H1 (cell line): ENCODE results near the gene AAMDC. TPM values are rescaled to one million over a fixed set of nuclear protein-coding genes. Genes with fewer than 3 reads are reported as not detected.

Experiments used
- CHD7 ChIP-seq: fragments of 300-600 bp; sonication (generic); IDR thresholded peaks from 2 replicates; pipeline ENCODE4 v1.7.1; 2012; ENCODE audit warnings: low read length, moderate library complexity, mild to moderate bottlenecking, inconsistent platforms; ENCODE audit not compliant: insufficient replicate concordance
- MAFK ChIP-seq: IDR thresholded peaks from 2 replicates; pipeline ENCODE4 v1.6.1; 2012; ENCODE audit warnings: low read depth, mild to moderate bottlenecking, improper control_type of control experiment, low read length
- TBP ChIP-seq: IDR thresholded peaks from 2 replicates; pipeline ENCODE4 v1.6.1; 2011; ENCODE audit warnings: low read depth, low read length, improper control_type of control experiment
- polyA plus RNA-seq, 7 experiments: library from polyadenylated mRNA; depleted of rRNA in 3 of 7; stranded (reverse) in 5 of 7; unstranded in 2 of 7; fragments of >200 nt in 5 of 7; fragments of 200-250 nt in 2 of 7; gene quantifications; 1 replicate in 5 of 7; 2 replicates in 1 of 7; 4 replicates in 1 of 7; pipeline versions ENCODE4 v1.2.1 to v1.2.3, GENCODE V29; 2011 to 2013; ENCODE audit warnings: missing spikeins in 2 of 7, mixed read lengths in 2 of 7
- total RNA-seq: library from RNA; stranded (reverse); fragmentation: NEBNext Ultra II Directional; extraction: Animal tissue kit (Norgen Biotek cat#: 25700); gene quantifications from 2 replicates; pipeline ENCODE4 v1.2.1, GENCODE V29; 2021

AAMDC gene
- total and polyA plus RNA-seq, 2 of the 8 experiments (the other 6 are each of a cell fraction or from before 2014, with no cell fraction given): 17.2 to 19.5 TPM

GRCh38 chr11:77789061-77789730, 31.7 kb upstream of the AAMDC start (continued):
- TF ChIP-seq CHD7: no peak
- no peak for TF ChIP-seq TBP
- no peak for TF ChIP-seq MAFK
